CD4-positive, alpha-beta T cell treated with Interleukin-1 beta for 1 hour (primary cell): ENCODE results near the gene AGRN.
"Not testable (repeated sequence)": the region's sequence is repeated elsewhere in the genome, so short reads cannot be mapped to it uniquely, and the experiment has no call there.

ENCODE experiments used
- DNase-seq, 2 donors: peaks; one replicate each; pipeline ENCODE4 v3.0.0-alpha.2; 2020 to 2022

Gene AGRN

DNA sequence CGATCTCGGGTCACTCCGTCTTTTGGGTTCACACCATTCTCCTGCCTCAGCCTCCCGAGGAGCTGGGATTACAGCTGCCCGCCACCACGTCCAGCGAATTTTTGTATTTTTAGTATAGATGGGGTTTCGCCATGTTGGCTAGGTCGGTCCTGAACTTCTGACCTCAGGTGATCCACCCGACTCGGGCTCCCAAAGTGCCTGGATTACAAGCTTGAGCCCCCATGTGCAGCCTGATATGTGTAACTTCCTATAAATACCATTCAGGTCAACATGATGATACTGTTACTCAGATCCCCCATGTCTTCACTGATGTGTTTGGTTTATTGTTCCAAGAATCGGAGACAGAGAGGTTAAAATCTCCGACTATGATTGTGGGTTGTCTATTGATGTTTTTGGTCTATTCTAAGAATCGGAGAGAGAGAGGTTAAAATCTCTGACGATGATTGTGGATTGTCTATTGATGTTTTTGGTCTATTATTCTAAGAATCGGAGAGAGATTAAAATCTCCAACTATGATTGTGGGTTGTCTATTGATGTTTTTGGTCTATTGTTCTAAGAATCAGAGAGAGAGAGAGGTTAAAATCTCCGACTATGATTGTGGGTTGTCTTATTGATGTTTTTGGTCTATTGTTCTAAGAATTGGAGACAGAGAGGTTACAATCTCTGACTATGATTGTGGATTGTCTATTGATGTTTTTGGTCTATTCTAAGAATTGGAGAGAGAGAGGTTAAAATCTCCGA is 78.9 kb downstream of the AGRN start:
- DNase-seq, result peak in 1 of 2 donors; percentile 42

- DNase-seq, result no peak
Measured at GRCh38 chr1:1099506-1100183, 79.7 kb downstream of the AGRN start.

DNA sequence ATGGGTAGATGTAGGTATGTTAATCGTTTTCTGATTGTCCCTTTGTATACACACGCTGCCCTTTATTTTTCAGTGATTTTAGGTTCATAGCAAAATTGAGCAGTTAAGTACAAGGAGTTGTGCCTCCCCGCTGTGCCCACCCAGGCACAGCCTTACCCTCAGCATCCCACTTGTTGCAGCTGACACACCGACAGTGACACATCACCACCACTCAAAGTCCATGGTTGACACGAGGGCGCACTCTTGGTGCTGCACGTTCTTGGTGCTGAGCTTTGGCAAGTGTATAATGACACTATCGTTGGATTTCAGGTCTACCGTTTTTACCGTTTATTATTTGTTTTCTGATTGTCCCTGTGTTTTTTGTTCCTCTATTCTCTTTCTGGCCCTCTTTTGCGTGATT is 80.4 kb downstream of the AGRN start:
- DNase-seq, result no peak

GRCh38 chr1:1101503-1101902 is 81.6 kb downstream of the AGRN start:
- no peak for DNase-seq

DNA sequence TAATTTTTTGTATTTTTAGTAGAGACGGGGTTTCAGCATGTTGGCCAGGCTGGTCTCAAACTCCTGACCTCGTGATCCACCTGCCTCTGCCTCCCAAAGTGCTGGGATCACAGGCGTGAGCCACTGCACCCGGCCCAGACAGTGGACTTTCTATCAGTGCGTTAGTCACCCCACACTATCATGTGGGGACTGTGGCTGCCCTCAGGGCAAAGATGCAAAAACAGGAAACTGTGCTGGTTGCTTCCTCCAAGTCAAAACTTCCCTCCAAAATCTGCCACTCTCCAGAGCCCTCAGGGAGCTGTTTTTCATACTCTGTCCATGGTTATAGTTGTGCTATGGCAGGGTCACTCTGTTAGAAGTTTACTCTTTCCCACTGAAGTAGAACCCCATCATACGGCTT is 84.2 kb downstream of the AGRN start:
- not testable (repeated sequence) for DNase-seq
